Esophagus muscularis mucosa (tissue), 4 donors: ENCODE results near the gene GGCX. TPM values are rescaled to one million over a fixed set of nuclear protein-coding genes. Genes with fewer than 3 reads are reported as not detected.

Experiments
- DNase-seq: peaks from one replicate; pipeline ENCODE4 v3.0.0-alpha.2; 2017; ENCODE audit errors: extremely low spot score
- H3K27ac ChIP-seq, 4 donors: fragments of 200-600 bp; sonication (generic); replicated peaks in 1 of 4; 1 replicate in 3 of 4; 2 replicates in 1 of 4; pipeline ENCODE4 v1.5.1; 2016 to 2019; ENCODE audit warnings: mild to moderate bottlenecking in 1 of 4
- H3K27me3 ChIP-seq, 4 donors: fragments of 200-600 bp; sonication (generic); one replicate each; pipeline versions ENCODE4 v1.5.1 to v1.6.0; 2016 to 2019
- H3K36me3 ChIP-seq, 4 donors: fragments of 200-600 bp; sonication (generic); one replicate each; pipeline ENCODE4 v1.5.1; 2016 to 2019
- H3K4me1 ChIP-seq, 4 donors: fragments of 200-600 bp; sonication (generic); one replicate each; pipeline ENCODE4 v1.5.1; 2016 to 2019
- H3K4me3 ChIP-seq, 4 donors: fragments of 200-600 bp; sonication (generic); 1 replicate in 2 of 4; 2 replicates in 2 of 4; pipeline ENCODE4 v1.5.1; 2016 to 2019; ENCODE audit warnings: mild to moderate bottlenecking in 4 of 4, moderate library complexity in 1 of 4
- H3K9me3 ChIP-seq, 4 donors: fragments of 200-600 bp; sonication (generic); 1 replicate in 3 of 4; 2 replicates in 1 of 4; pipeline ENCODE4 v1.5.1; 2016 to 2019
- CTCF ChIP-seq, 3 experiments: fragments of 200-600 bp in 2 of 3; fragments of 450-650 bp in 1 of 3; sonication (generic) in 2 of 3; IDR thresholded peaks; one replicate each; pipeline ENCODE4 v1.5.1; 2017 to 2019; ENCODE audit warnings: antibody characterized with exemption in 3 of 3, mild to moderate bottlenecking in 2 of 3, moderate library complexity in 1 of 3
- EP300 ChIP-seq: sonication (generic); formaldehyde crosslinking; IDR thresholded peaks from one replicate; pipeline ENCODE4 v1.6.1; 2017; ENCODE audit warnings: antibody characterized with exemption
- POLR2A ChIP-seq: fragments of 450-650 bp; IDR thresholded peaks from one replicate; pipeline ENCODE4 v1.6.1; 2017; ENCODE audit warnings: antibody characterized with exemption, moderate library complexity, mild to moderate bottlenecking, low read depth
- POLR2AphosphoS5 ChIP-seq, 2 donors: sonication (generic); formaldehyde crosslinking; IDR thresholded peaks; one replicate each; pipeline ENCODE4 v1.6.1; 2017; ENCODE audit warnings: antibody characterized with exemption in 2 of 2
- WGBS: methylation state at CpG from one replicate; pipeline ENCODE4 v1.1.5; 2018; 5-methylcytosine and 5-hydroxymethylcytosine counted together
- intact Hi-C: fragments of 100-400 bp; cut with DNase I; formaldehyde crosslinking; loops from one replicate; pipeline ENCODE4 v1.15.1; 2023
- total RNA-seq, 4 donors: library from RNA; depleted of rRNA; stranded (reverse); fragments of >200 nt; gene quantifications; one replicate each; pipeline versions ENCODE4 v1.1.0 to v1.2.1, GENCODE V29; 2016

The GGCX gene
- total RNA-seq, 4 donors from 2014 or later: 15.0 to 25.3 (median 19.5) TPM

- peak overlapping the region in 1 of 4 donors; percentile 53 for H3K27ac ChIP-seq
Observed at GRCh38 chr2:85511008-85511811, 50.1 kb downstream of the GGCX start.

GRCh38 chr2:85506768-85507181 lies 54.5 kb downstream of the GGCX start:
- TF ChIP-seq CTCF (IDR thresholded peaks at IDR 0.05): no peak
- no peak for TF ChIP-seq POLR2A
- no peak for TF ChIP-seq EP300
- TF ChIP-seq POLR2AphosphoS5 (IDR thresholded peaks at IDR 0.05): no peak
- WGBS: 48% methylated on average over 7 of the region's 7 CpGs
- H3K27ac ChIP-seq: peak overlapping the region; percentile 2 to 34 (median 28)
- DNase-seq: no peak
- H3K4me3 ChIP-seq: no peak overlapping the region
- H3K9me3 ChIP-seq: no peaks in the 10 kb centered on the region
- no peaks in the 10 kb centered on the region for H3K27me3 ChIP-seq
- intact Hi-C loops: no loop called here
- H3K4me1 ChIP-seq: peaks cover 13 to 33% (median 24%) of the 10 kb centered on the region in 4 donors
- no peaks in the 10 kb centered on the region for H3K36me3 ChIP-seq

More at GRCh38 chr2:85511008-85511811, 50.1 kb downstream of the GGCX start:
- Histone ChIP-seq H3K9me3 (no peaks in the 10 kb centered on the region), H3K4me1 (peaks cover 0 to 12% (median 7%) of the 10 kb centered on the region in 4 donors), H3K36me3 (no peaks in the 10 kb centered on the region), H3K27me3 (no peaks in the 10 kb centered on the region), H3K4me3 (no peak overlapping the region)
- intact Hi-C loops: no loop called here
- TF ChIP-seq POLR2A (no peak), EP300 (no peak), CTCF (IDR thresholded peaks at IDR 0.05) (no peak), POLR2AphosphoS5 (IDR thresholded peaks at IDR 0.05) (no peak)
- no peak for DNase-seq
- WGBS: 77% methylated on average over 6 of the region's 6 CpGs

GRCh38 chr2:85505551-85506238 lies 55.6 kb downstream of the GGCX start:
- 91% methylated on average over 10 of the region's 10 CpGs for WGBS
- TF ChIP-seq EP300 (no peak), CTCF (IDR thresholded peaks at IDR 0.05) (no peak), POLR2A (no peak), POLR2AphosphoS5 (IDR thresholded peaks at IDR 0.05) (no peak)
- Histone ChIP-seq H3K4me1 (peaks cover 13 to 25% (median 19%) of the 10 kb centered on the region in 4 donors), H3K27me3 (no peaks in the 10 kb centered on the region), H3K4me3 (no peak overlapping the region), H3K27ac (peak overlapping the region in 3 of 4 donors; percentile 7 to 44 (median 42)), H3K36me3 (no peaks in the 10 kb centered on the region), H3K9me3 (no peaks in the 10 kb centered on the region)
- no peak for DNase-seq
- intact Hi-C loops: no loop called here

GRCh38 chr2:85504778-85505261 lies 56.5 kb downstream of the GGCX start:
- no peak overlapping the region for H3K4me3 ChIP-seq
- intact Hi-C loops: no loop called here
- 40% methylated on average over 1 of the region's 3 CpGs for WGBS
- TF ChIP-seq EP300 (no peak), POLR2AphosphoS5 (IDR thresholded peaks at IDR 0.05) (peak; percentile 36 to 61), CTCF (IDR thresholded peaks at IDR 0.05) (no peak), POLR2A (no peak)
- no peaks in the 10 kb centered on the region for H3K9me3 ChIP-seq
- DNase-seq: no peak
- peak overlapping the region in 3 of 4 donors; percentile 7 to 44 (median 42) for H3K27ac ChIP-seq
- no peaks in the 10 kb centered on the region for H3K27me3 ChIP-seq
- no peaks in the 10 kb centered on the region for H3K36me3 ChIP-seq
- peaks cover 13 to 29% (median 19%) of the 10 kb centered on the region in 4 donors for H3K4me1 ChIP-seq
